ENCODE measurements around the gene SKP1.
"Not testable (repeated sequence)": the region's sequence is repeated elsewhere in the genome, so short reads cannot be mapped to it uniquely, and the experiment has no call there.

The SKP1 gene

GRCh38 chr5:134177369-134178095, 782 bp upstream of the SKP1 start:
- DNase-seq (ENCODE audit: low read depth), result no peak

- no peak for DNase-seq (ENCODE audit: low read depth)
Observed at GRCh38 chr5:134175921-134176510, 734 bp downstream of the SKP1 start.

- no peak for DNase-seq (ENCODE audit: low read depth)
Observed at GRCh38 chr5:134174841-134175839, 1.6 kb downstream of the SKP1 start.

- DNase-seq (ENCODE audit: low read depth), result no peak
Observed at GRCh38 chr5:134171972-134172371, 4.8 kb downstream of the SKP1 start.

GRCh38 chr5:134162592-134162991, 14.2 kb downstream of the SKP1 start:
- DNase-seq (ENCODE audit: low read depth), result no peak

- no peak for DNase-seq (ENCODE audit: low read depth)
Observed at GRCh38 chr5:134161513-134162395, 15.0 kb downstream of the SKP1 start.

- no peak for DNase-seq (ENCODE audit: low read depth)
Observed at GRCh38 chr5:134153657-134154056, 23.1 kb downstream of the SKP1 start.

- DNase-seq (ENCODE audit: low read depth), result no peak
Observed at GRCh38 chr5:134153241-134153640, 23.5 kb downstream of the SKP1 start.

- not testable (repeated sequence) for DNase-seq (ENCODE audit: low read depth)
Observed at GRCh38 chr5:134152173-134152832, 24.4 kb downstream of the SKP1 start.

- no peak for DNase-seq (ENCODE audit: low read depth)
Observed at GRCh38 chr5:134151723-134152122, 25.0 kb downstream of the SKP1 start.

GRCh38 chr5:134149571-134150303, 27.0 kb downstream of the SKP1 start:
- no peak for DNase-seq (ENCODE audit: low read depth)

GRCh38 chr5:134148986-134149539, 27.7 kb downstream of the SKP1 start:
- DNase-seq (ENCODE audit: low read depth), result no peak

GRCh38 chr5:134148316-134148715, 28.4 kb downstream of the SKP1 start:
- DNase-seq (ENCODE audit: low read depth), result no peak

GRCh38 chr5:134146651-134147518, 29.9 kb downstream of the SKP1 start:
- DNase-seq (ENCODE audit: low read depth), result no peak

- peak; percentile 71 for DNase-seq (ENCODE audit: low read depth)
Observed at GRCh38 chr5:134145779-134146581, 30.8 kb downstream of the SKP1 start.

GRCh38 chr5:134145041-134145757, 31.6 kb downstream of the SKP1 start:
- DNase-seq (ENCODE audit: low read depth), result no peak

All from stimulated activated CD8-positive, alpha-beta memory T cell treated with anti-CD3 and anti-CD28 coated beads, Interleukin-7, amount 100 ng/mL, for 24 hours (primary cell).